ENCODE results near the gene ANKRD60.

DNA sequence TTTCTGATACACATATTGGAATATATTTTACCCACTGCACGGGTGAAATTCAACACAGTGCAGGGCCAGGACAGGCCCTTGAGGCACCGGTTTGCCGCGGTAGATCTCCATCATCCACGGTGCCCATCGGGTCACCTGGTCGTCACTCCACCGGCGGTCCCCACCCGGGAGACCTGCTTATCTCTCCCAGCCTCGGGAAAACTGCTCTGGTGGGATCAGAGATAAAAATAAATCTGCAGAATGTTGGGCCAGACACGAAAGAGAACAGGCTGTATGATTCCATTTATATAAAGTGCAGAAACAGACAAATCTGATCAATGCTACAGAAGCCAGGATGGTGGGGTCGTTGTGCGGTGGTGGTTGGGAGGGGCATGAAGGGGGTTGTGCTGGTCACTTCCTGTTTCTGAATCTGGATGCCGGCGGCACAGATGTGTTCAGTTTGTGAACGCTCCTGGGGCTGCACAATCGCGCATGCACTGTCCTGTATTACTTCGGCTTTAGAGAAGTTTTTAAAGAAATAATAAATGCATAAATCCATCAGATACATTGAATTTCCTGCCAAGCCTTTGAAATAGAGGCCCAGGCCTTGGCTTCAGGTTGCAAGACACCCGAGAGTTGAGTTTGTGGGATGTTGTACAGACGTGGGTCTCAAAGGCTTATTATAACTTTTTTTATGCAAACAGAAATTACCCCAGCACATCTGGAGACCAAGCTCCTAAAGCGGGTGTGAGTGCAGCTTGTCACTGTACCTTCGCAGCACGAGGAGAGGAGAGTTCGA, 54.3 kb downstream of the ANKRD60 start:
- TF ChIP-seq, protein P1, sequence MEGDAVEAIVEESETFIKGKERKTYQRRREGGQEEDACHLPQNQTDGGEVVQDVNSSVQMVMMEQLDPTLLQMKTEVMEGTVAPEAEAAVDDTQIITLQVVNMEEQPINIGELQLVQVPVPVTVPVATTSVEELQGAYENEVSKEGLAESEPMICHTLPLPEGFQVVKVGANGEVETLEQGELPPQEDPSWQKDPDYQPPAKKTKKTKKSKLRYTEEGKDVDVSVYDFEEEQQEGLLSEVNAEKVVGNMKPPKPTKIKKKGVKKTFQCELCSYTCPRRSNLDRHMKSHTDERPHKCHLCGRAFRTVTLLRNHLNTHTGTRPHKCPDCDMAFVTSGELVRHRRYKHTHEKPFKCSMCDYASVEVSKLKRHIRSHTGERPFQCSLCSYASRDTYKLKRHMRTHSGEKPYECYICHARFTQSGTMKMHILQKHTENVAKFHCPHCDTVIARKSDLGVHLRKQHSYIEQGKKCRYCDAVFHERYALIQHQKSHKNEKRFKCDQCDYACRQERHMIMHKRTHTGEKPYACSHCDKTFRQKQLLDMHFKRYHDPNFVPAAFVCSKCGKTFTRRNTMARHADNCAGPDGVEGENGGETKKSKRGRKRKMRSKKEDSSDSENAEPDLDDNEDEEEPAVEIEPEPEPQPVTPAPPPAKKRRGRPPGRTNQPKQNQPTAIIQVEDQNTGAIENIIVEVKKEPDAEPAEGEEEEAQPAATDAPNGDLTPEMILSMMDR (IDR thresholded peaks at IDR 0.05): no peak
- TF ChIP-seq POLR2AphosphoS5 (IDR thresholded peaks at IDR 0.05) (no peak), POLR2A (IDR thresholded peaks at IDR 0.05) (no peak)
